A549 treated with DMSO at 1 μM for 4 hours (cell line): ENCODE results near the gene TM9SF2. TPM values are rescaled to one million over a fixed set of nuclear protein-coding genes. Genes with fewer than 3 reads are reported as not detected.

Source experiments
- total RNA-seq: library from RNA; stranded (reverse); fragments of 200-300 nt; extraction: Qiagen RNA extraction; gene quantifications from 5 replicates; pipeline ENCODE4 v1.2.3, GENCODE V29; 2022; ENCODE audit warnings: low read depth

Gene TM9SF2
- 51.5 to 70.4 TPM (median 62.4 TPM) in 5 replicates for total RNA-seq

GRCh38 chr13:99501184-99501847 is at the start of gene TM9SF2:
Gene TM9SF2, plus strand, starts transcription at chr13:99501472. Its CDS starts 135 bp downstream, at chr13:99501607.

GRCh38 chr13:99606324-99607066 is 105.2 kb downstream of the TM9SF2 start, which contains the start of gene CLYBL:
Gene CLYBL, plus strand, starts transcription at chr13:99606690.

Other genes starting within 250 kb of the TM9SF2 start
- gene GPR18, start 243.1 kb upstream of the TM9SF2 start, total RNA-seq: not detected in 5 replicates
- not detected in 5 replicates for gene GPR183, start 194.1 kb upstream of the TM9SF2 start, total RNA-seq
- 2.3 to 3.7 TPM (median 2.7 TPM) in 5 replicates for gene CLYBL, start 105.2 kb downstream of the TM9SF2 start, total RNA-seq